Stimulated activated CD8-positive, alpha-beta memory T cell treated with anti-CD3 and anti-CD28 coated beads, Interleukin-2, amount 100 ng/mL, for 48 hours (primary cell): ENCODE measurements around the gene UHRF1.
"Not testable (repeated sequence)": the region's sequence is repeated elsewhere in the genome, so short reads cannot be mapped to it uniquely, and the experiment has no call there.

Experiments used
- DNase-seq, 2 donors: peaks; one replicate each; pipeline ENCODE4 v3.0.0-alpha.2; 2020; ENCODE audit warnings: low read depth in 2 of 2

Gene UHRF1

DNA sequence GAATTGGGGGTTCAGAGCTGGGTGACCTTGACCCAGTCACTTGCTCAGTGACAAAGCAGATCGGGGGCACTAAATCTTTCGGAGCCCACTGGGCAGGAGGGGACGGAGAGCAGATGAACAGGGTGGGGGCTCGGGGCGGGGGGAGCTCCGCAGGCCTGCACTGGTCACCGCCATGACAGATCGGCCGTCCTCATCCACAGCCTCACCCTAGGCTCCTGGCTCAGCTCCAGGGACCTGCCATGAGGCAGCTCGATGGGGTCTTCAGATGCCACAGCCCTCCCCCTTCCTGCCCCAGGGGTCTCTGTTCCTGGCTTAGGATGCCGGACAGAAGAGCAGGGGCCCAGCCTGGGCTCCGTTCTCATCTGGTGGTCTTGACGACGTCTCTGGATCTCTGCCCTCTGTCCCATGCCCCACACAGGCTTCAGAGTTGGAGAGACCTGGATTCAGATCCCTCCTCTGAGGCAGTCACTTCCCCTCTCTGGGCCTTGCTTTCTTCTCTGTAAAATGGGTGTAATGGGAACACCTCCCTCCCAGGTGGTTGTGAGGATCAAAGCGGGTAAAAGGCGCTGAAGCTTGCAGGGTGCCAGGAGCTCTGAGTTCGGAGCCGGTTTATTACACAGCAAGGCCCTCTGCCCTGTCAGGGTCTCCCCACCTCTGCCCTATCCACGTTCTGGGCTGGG, 62.7 kb downstream of the UHRF1 start:
- DNase-seq, result no peak

DNA sequence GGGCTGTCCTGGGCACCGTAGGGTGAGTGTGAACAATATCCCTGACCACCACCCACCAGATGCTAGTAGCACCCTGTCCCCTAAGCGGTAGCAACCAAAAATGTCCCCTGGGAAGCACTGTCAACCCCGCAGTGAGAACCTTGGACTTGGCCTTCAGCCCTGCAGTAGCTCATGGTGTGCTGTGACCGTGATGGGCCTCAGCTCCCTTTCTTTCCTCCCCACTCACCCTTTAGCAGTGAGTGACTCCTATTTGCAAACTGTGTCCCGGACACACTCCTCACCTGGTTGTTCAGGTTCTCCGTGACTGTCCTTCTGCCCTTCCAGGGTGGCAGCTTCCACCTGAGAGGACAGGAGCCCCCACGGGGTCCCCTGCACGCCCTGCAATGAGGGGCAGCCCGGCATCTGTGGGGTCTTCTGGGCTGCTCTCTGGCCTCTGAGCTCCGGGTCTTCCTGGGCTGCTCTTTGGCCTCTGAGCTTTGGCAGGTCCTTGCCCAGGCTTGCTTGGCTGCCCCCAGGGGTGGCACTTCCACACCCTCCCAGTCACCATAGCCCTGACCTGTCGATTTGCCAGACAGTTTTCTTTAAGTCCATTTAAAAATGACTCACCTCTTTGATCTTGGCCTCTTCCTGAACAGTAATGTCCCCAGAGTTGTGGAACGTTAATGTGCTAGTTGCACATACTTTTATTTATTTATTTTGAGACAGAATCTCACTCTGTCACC, 63.4 kb downstream of the UHRF1 start:
- DNase-seq, result no peak

DNA sequence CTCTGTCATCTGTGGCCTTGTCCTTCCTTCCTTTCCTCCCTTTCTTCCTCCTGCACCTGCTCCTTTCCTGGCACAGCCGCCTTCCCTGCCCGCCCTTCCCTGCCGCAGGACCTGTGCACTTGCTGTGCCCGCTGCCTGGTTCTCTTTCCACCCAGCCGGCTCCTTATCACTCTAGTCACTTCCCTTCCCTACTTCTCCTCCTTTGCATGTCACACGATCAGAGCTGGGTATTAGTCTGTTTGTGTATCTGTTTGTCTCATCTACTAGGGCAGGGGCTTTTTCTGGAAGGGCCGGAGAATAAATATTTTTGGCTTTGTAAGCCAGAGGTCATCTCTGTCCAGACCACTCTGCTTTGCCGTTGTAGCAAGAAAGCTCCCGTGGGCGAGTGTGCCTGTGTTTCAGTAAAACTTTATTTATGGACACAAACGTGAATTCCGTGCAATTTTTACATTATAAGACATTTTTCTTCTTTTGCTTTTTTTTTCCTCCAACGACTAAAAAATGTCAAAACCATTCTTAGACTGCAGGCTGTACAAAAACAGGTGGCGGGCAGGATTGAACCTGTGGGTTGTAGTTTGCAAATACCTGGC, 65.7 kb downstream of the UHRF1 start:
- no peak for DNase-seq

DNA sequence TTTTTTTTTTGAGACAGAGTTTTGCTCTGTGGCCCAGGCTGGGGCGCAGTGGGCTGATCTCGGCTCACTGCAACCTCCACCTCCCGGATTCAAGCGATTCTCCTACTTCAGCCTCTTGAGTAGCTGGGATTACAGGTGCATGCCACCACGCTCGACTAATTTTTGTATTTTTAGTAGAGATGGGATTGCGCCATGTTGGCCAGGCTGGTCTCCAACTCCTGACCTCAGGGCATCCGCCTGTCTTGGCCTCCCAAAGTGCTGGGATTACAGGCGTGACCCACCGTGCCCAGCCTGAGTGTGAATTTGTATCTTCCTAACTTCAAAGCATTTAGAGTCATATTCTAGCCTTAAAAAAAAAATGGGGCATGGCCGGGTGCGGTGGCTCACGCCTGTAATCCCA, 66.3 kb downstream of the UHRF1 start:
- DNase-seq, result not testable (repeated sequence)

DNA sequence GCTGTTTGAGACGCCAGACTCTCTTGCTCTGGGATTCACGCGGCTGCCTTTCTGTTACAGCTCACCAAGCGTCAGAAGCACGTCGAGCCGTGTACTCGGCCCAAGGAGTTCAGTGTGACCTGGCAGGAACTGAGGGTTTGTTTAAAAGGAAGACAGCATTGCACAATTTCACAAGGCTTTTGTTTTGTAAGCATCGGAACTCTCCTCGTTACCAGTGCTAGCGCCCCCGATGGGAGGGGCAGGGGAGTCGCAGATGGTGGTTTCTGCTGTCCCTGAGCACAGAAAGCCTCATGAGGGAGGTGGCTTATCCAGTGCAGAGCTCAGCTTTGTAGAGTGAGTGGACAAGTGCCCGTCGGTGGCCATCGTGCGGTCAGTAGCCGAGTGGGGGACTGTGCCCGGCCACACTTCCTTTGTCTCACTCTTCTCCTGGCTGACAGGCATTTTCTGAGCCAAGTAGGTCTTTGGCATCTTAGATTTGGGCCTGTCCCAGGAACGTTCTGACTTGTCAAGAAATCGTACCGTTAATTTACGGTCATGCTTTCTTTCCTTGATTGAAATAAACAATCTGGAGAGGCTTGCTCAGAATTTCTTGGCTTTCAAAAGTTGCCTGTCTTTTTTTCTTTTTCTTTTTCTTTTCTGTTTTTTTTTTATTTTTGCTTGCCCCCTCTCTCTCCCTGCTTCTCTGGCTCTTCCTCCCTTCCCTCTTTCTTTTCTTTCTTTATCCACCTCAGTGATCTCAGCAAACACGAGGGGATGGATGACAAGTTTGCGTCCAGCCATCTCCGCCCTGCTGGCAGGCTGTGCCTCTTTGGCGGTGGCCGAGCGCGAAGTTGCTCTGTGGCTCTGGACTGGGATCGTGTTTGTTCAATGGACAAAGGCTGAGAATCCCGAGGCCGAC, 67.3 kb downstream of the UHRF1 start:
- DNase-seq, result no peak

DNA sequence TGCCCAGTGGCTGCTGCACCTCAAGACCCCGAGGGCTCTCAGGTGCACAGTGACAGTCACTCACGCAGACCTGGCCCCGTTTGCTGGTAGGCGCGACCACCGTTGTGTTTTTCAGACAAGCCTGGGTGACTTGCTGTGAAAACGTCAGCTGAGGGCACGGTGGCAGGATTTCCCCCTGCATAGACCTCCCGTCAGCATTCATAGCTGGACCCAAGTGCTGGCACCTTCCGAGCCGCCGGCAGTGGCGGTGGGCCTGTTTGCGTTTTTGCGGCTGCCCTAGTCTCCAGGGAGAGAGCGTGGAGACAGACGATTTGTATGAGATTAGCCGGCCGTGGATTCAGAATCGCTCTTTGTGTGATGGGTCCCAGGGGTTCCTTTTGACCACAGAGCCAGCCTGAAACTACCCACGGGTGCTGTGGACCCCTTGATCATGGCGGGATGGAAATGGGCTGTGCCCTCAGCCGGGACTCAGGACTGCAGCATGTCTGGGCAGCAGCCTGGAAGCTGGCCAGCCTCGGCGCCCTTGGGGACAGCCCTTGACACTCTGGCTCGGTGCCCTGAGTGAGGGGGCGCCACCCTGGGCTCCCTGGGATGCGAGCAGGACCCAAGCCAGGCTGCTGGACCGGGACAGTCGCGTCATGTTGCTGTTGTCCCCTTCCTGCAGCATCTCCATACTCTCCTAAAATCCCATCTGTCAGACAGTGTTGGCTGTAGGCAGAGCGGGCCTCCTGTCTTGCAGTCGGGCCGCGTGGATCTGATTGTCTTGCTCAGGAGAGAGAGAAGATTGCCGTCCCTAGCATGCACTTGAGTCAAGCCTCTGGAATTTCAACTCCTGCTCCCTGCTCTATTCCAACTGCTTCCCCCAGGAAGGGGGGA, 68.2 kb downstream of the UHRF1 start:
- no peak for DNase-seq

DNA sequence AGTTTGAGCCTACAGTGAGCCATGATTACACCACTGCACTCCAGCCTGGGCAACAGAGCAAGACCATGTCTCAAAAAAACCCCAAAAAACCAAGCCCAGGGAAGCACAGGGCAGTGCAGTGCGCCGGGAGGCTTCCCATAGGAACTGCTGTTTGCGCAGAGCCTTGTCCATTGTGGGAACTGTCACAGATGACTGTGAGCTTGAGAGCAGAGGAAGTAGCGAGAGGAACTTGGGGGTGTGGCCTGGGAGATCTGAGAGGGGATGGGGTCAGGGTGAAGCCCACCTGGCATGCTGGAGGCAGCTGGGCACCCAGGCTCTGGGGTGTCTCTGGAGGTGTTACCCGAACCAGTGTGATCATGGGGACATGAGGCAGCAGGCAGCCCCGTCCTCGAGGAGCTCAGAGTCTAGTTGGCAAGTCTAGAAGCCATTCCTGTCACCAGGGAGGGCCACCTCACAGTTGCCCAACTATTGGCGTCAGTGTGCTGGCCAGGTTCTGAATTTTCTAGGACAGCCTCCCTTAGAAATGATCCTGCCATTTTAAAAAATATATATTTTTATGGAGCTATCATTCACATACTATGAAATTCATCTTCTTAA, 70.0 kb downstream of the UHRF1 start:
- DNase-seq, result no peak

DNA sequence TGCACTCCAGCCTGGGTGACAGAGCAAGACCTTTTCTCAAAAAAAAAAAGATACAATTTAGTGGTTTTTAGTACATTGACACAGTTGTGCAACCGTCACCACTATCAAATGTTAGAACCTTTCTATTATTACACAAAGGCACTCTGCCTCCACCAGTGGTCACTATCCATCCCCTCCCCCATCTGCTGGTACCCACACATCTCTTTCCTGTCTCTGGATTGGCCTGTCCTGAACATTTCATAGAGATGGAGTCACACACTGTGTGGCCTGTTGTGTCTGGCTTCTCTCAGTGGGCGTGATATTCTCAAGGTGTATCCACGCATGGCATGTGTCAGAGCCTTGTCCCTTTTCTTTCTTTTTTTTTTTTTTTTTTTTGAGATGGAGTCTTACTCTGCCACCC, 70.8 kb downstream of the UHRF1 start:
- DNase-seq, result no peak

DNA sequence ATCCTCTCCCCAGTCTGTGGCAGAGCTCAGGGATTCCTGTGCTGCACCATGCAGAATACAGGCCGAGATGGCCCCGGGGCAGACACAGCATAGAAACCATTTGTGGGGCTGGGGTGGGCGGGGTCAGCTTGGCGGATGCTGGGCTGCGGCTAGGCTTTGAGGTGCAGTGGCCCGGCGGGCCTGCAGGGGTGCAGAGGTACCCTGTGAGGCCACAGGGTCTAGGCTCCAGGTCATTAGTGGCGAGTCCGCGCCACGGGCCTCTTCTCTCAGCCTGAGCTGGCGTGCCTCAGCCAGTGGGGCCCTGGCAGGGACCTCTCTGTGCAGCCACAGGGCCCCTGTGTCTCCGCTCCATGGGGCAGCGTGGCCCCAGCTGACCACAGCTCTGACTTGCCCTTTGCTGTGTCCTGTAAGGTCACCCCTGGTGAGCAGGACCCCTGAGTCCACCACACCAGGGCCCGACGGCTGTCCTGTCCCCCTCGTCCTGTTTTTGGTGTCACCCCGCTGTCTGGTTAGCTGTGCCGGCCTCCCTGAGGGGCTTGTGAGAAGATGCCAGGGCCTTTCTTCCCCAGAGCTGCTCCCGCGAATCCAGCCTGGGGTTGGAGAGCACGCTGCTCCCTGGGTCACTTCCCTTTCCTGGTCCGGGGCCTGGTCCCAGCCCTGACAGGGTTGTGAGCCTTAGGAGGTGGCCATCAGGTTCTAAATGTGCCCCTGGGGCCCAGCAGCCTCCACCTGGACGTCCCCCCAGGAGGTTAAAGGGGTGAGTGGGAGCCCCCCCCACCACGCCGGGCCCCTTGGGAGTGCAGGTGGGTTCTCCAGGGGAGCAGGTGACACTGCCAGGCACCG, 71.8 kb downstream of the UHRF1 start:
- DNase-seq, result no peak

DNA sequence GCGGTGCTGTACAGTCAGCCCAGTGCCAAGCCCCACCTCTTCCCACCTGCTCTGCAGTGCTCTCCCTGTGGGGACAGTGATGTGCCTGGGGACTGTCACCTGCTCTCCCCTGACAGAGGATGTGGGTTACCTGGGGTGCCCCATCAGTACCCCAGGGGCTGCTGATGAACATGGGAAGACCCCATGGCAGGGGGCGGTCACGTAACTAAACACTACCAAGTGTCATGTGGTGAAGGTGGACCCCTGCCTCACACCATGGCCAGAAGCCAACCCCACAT, 72.3 kb downstream of the UHRF1 start:
- DNase-seq, result no peak

DNA sequence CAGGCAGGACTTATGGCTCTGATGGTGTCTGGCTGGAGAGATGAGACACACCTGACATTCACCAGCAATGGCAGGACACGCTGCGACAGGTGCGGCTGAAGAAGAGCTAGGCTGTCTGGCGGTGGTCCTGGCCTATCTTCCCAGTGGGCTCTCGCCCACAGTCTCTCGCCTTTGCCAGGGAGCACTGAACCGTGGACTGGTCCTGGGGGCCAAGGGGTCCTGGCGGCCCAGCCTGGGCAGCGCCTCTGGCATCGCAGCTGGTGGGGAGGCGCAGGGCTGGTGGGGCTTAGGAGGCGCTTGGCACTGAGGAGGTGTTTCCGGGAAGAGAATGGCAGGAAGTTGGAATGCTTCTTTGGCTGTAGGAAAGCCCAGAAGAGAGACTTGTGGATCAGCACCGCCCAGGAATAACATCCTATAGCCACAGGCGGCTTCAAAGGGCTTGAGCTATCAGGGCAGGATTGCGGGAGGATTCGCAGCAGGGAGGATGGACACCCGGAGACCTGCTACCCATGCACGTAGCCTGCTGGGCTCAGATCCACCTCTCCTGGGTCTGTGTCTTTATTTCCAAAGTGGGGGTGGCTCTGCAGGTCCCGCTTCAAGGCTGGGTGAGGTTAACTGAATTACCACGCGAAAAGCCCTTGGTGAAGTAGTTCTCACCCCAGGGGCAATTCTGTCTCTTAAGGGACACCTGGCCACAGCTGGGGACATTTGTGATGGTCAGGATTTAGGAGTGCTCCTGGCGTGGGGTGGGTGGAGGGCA, 74.2 kb downstream of the UHRF1 start:
- no peak for DNase-seq

DNA sequence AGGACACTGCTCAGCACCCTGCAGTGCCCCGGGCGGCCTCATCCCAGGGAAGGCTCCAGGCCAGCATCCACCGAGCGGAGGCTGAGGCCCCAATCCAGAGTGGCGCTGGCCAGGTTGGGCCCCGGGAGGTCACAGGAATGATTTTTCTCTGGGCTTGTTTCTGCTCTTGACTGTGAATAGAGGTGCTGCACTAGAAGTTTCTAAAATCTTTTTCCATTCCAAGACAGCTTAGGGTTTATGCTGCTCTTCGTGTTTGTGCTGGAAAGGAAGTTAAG, 74.7 kb downstream of the UHRF1 start:
- DNase-seq, result no peak

DNA sequence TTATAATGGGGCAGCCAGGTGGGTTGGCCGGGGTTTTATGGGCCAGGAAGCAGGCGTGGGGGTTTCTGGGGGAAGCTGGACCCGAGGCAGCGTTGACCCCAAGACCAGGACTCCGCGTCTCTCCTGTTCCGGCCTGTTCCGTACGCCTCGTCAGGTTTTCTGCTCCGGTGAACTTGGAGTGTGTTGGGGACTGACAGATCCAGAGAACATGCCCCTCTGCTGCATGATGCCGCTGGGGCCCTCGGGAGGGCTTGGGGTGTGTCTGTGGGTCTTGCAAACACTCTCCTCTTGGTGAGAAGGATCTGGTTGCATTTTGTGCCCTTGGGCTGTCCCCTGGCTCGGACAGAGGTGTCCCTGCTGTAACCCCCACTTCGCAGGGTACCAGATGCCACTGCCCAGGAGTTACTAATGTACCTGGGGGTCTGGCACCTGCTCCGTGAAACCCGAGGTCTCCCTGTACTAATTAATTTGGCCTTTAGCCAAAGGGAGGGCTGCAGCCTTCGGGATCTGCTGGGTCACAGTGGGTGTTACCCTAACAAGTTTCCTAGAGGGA, 75.2 kb downstream of the UHRF1 start:
- no peak for DNase-seq

DNA sequence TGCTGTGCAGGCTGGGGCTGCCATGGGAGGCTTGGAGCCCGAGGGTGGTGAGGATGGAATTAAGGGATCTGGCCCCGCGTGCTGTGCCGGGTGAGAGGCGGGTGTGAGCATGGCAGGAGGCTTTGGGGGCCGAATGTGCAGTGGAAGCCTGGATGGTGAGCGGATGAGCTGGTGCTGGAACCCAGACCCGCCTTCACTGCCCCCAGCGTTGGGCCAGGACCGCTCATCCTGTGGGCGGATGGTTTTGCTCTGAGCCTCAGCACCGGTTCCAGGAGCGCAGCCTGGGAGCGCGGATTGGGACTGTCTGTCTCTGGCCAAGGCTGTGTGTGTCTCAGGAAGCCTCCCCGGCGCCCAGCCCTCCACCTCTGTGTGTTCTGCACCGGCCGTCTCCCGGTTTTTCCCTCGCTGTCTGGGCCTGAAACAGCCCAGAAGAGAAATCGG, 76.3 kb downstream of the UHRF1 start:
- DNase-seq, result no peak

DNA sequence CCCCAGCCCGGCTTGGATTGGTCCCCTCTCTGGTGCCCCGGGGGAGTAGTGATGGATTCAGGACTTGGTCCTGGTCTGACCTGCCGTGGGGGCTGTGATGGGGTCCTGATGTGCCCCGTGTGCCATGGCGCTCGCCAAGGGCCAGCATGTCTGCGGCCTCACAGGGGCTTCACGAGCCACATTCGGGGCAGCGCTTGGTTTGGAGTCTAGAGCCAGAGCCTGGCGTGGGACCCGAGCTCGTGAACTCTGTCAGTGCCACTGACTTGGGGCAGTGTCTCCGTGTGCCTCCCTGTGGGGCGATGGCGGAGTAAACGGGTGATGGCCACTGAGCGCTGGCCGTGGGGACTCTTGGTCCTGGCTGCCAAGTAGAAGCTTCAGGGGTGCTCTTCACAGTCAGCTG, 76.8 kb downstream of the UHRF1 start:
- no peak for DNase-seq

DNA sequence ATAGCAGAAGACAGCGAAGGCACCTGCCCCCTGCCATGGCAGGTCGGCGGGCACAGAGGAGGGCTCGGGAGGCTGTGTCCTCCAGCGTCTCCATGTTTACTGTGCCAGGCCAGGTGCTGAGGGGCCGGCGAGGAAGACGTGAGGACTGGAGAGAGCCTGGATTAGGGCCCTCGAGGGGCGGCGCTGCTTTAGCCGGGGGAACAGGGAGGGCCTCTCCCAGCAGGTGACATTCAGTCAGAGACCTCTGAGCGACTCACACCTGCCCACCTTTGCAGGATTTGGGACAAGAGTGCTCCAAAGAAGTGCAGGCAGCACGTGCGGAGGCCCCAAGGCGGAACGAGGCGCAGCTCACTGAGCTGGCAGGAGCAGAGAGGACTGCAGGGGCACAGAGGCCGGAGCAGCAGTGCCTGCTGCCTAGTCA, 77.2 kb downstream of the UHRF1 start:
- DNase-seq, result no peak

DNA sequence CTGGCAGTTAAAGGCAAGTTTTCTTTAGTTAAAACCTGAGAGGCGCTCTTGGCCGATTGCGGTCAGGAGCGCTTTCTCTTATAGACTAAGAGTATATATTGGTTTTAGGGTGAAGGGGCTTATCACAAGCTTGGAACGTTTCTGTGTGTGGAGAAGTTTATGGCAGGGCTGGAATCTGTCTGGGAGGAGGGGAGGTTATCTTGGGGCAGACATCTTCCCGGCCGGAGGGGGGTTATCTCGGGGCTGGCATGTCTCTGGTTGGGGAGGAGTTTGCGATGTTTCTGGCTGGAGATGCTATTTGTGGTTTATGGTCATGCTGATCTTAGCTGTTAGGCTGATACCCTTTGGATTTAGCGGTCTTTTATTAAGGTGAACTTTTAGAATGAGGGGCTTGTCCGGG, 78.0 kb downstream of the UHRF1 start:
- no peak for DNase-seq

DNA sequence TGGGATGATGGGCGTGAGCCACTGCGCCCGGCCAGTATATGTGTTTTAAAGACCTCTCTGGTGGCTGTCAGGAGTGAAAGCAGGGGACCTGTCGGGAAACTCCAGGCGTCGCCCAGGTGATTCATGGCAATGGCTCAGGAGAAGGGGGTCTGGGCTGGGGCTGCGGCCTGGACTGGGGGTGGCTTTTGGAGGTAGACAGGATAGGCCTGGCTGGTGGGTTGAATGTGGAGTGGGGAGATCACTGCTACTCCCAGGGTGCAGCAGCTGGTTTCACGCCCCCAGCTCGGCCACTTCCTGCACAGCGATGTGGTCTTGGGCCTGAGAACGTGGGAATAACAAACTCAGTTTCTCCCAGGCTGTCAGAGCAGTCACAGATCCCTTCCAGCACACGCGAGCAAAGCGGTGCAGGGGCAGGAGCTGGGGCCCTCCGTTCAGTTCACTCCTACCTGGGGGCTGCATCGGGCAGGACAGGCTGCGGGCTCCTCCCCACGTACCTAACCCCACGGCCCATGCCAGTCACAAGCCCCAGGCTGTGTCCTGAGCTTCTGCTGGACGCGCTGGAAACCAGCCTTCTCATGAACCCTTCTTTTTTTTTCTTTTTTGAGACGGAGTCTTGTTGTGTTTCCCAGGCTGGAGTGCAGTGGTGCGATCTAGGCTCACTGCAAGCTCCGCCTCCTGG, 78.5 kb downstream of the UHRF1 start:
- no peak for DNase-seq

DNA sequence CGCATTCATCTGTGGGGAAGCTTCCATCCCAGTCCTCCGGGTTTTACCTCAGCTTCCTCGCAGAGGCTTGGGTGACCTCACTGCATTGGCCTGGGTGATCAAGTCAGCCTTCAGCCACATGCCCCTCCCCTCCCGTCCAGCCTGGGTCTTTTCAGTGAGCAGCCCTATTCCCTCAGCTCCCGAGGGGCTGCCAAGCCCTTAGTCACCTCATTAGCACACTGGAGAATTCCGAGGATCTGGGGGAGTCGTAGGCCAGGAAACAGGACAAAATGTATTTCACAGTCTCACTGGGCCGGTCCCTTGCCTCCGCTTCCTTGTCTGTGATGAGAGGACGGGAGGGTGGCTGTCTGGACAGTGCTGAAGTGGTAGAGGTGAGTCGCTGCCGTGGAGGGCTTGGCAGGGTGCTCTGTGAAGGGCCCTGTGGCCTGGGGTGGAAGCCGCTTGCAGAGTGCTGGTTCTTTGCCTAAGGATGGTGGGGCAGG, 79.5 kb downstream of the UHRF1 start:
- DNase-seq, result no peak
